NOMO-1 treated with dmso at 0.1 percent for 144 hours (cell line): ENCODE data around the gene MYO19.
"Not testable (repeated sequence)": the region's sequence is repeated elsewhere in the genome, so short reads cannot be mapped to it uniquely, and the experiment has no call there.

Experiments
- DNase-seq: peaks from one replicate; lab custom pipeline; 2025; ENCODE audit not compliant: unreplicated experiment; lab: John Stamatoyannopoulos, UW

The MYO19 gene

GRCh38 chr17:36463916-36464764, 70.5 kb downstream of the MYO19 start:
- peak; percentile 39 for DNase-seq

GRCh38 chr17:36461330-36462110, 73.1 kb downstream of the MYO19 start:
- no peak for DNase-seq

DNA sequence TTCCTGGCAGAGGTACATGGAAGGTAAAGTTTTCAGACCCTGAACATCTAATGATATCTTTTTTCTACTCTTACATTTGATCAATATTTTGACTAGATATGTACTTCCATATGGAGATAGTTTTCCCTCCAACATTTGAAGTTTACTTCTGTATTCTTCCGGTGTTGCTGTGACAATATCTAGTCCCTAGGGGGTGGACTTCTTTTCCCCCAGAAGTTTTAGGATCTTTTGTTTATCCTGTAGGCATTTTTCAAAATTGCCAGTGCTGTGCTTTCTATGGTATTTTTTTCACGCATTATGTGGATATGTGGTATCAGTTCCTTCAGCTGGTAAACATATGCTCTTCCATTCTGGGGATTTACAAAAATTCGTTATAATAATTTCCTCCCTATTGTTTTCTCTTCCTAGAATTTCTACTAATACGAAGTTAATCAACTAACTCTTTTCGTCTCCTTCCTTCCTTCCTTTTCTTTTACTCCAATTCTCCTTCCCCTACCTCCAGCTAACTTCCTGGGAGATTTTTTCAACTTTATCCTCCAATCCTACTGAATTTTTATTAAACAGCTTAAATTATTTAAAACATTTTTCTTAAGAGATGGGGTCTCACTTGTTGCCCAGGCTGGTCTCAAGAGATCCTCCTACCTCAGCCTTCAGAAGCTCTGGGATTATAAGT, 74.3 kb downstream of the MYO19 start:
- no peak for DNase-seq

DNA sequence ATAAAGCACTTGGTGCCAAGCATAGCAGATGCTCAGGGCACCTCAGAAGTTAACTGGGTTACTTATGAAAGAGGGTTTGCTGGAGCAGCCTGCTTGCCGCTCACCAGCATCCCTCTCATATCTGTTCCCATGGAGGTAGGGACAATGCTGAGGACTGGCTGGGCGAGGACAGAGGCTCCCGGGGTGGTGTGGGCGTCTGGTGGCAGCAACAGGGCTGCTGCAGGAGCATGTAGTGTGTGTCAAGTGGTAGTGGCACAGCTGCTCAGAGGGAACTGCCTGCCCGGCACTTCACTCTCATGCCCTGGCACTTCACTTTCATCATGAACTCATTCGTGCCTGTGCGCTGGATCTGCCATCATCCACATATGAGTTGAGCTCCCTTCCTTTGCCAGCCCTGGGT, 75.1 kb downstream of the MYO19 start:
- no peak for DNase-seq

GRCh38 chr17:36459045-36459444, 75.6 kb downstream of the MYO19 start:
- DNase-seq = no peak

GRCh38 chr17:36457701-36458100, 77.0 kb downstream of the MYO19 start:
- DNase-seq = not testable (repeated sequence)

GRCh38 chr17:36452888-36453287, 81.8 kb downstream of the MYO19 start:
- not testable (repeated sequence) for DNase-seq

- DNase-seq = not testable (repeated sequence)
Measured at GRCh38 chr17:36449997-36450396, 84.7 kb downstream of the MYO19 start.
